Posterior vena cava (tissue), 2 donors: ENCODE measurements around the gene IDH2. TPM values are rescaled to one million over a fixed set of nuclear protein-coding genes. Genes with fewer than 3 reads are reported as not detected.

Experiments used
- DNase-seq: peaks from one replicate; pipeline ENCODE4 v3.0.0-alpha.2; 2020; ENCODE audit warnings: low spot score
- intact Hi-C, 2 donors: fragments of 100-400 bp; cut with DNase I; formaldehyde crosslinking; loops; one replicate each; pipeline versions ENCODE4 v1.14.1 to v1.14.2; 2022 to 2023
- total RNA-seq, 2 donors: library from RNA; stranded (reverse); fragmentation: NEBNext Ultra II Directional; extraction: Animal tissue kit (Norgen Biotek cat#: 25700); gene quantifications; one replicate each; pipeline ENCODE4 v1.2.1, GENCODE V29; 2021
- donor health status: DM: yes; HTN: yes; CAD: no.
- donor health status: DM: yes; HTN: yes; CAD: no.

The IDH2 gene
- total RNA-seq, 2 donors from 2014 or later = 68.7 to 103 TPM

GRCh38 chr15:90037961-90038631, 64.2 kb downstream of the IDH2 start:
- DNase-seq = peak; percentile 36
- intact Hi-C loops = no loop called here

GRCh38 chr15:90037511-90037860, 64.8 kb downstream of the IDH2 start:
- DNase-seq = peak; percentile 34

GRCh38 chr15:90036806-90037510, 65.3 kb downstream of the IDH2 start:
- intact Hi-C loops = no loop called here

More at GRCh38 chr15:90037511-90037860, 64.8 kb downstream of the IDH2 start:
- intact Hi-C loops = no loop called here

GRCh38 chr15:90036343-90036742, 65.9 kb downstream of the IDH2 start:
- intact Hi-C loops = no loop called here
- peak; percentile 18 for DNase-seq

More at GRCh38 chr15:90036806-90037510, 65.3 kb downstream of the IDH2 start:
- DNase-seq = peak; percentile 41

- intact Hi-C loops = no loop called here
- peak; percentile 81 for DNase-seq
Observed at GRCh38 chr15:90035840-90036230, 66.4 kb downstream of the IDH2 start.

- intact Hi-C loops = no loop called here
- DNase-seq = peak; percentile 93
Observed at GRCh38 chr15:90035095-90035839, 67.0 kb downstream of the IDH2 start.

GRCh38 chr15:90033448-90033847, 68.8 kb downstream of the IDH2 start:
- DNase-seq = peak; percentile 48
- intact Hi-C loops = no loop called here

Other genes starting within 250 kb of the IDH2 start
- gene AP3S2, start 208.5 kb downstream of the IDH2 start, total RNA-seq = 10 to 100 TPM; 28.7 to 31.5 TPM
- gene ARPIN, start 189.5 kb downstream of the IDH2 start, total RNA-seq = 10 to 100 TPM; 17.5 to 24.7 TPM
- 10 to 100 TPM; 11.6 to 13.3 TPM for gene ZNF710, start 101.1 kb downstream of the IDH2 start, total RNA-seq
- gene SEMA4B, start 98.9 kb upstream of the IDH2 start, total RNA-seq = 10 to 100 TPM; 21.1 to 22.7 TPM
- 10 to 100 TPM; 37.5 to 41.6 TPM for gene CIB1, start 131.5 kb upstream of the IDH2 start, total RNA-seq
- gene GDPGP1, start 131.7 kb upstream of the IDH2 start, total RNA-seq = 1 to 10 TPM; 4.1 to 5.9 TPM
- gene TTLL13, start 147.1 kb upstream of the IDH2 start, total RNA-seq = not detected
- 10 to 100 TPM; 81.6 to 89.7 TPM for gene NGRN, start 163.2 kb upstream of the IDH2 start, total RNA-seq
- 1 to 10 TPM; 3.5 to 4.0 TPM for gene ZNF774, start 249.8 kb upstream of the IDH2 start, total RNA-seq